SW 1271 (cell line): ENCODE results near the gene CTNNA2.

Source experiments
- DNase-seq, 2 experiments: peaks; one replicate each; lab custom pipeline; 2025; lab: John Stamatoyannopoulos, UW

Gene CTNNA2

DNA sequence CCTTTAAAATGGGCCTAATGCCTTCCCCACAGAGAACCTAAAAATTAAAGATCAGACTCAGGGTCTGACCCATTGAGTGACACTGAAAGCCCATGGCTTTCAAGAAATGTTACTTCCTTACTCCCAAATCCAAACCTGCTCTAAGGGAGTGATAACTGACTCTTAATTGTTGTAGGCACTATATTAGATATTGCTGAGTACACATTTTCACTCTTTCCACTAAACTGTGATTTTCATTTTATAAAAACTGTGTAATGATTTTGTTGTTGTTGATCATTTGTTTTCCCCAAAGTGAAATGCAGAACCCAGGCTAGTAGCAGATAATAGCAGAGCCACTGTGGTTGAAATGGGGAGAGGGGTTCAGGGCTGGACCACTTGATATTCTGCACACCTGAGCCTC, 704.6 kb downstream of the CTNNA2 start:
- no peak for DNase-seq

GRCh38 chr2:80222644-80223043, 709.8 kb downstream of the CTNNA2 start:
- DNase-seq: no peak

DNA sequence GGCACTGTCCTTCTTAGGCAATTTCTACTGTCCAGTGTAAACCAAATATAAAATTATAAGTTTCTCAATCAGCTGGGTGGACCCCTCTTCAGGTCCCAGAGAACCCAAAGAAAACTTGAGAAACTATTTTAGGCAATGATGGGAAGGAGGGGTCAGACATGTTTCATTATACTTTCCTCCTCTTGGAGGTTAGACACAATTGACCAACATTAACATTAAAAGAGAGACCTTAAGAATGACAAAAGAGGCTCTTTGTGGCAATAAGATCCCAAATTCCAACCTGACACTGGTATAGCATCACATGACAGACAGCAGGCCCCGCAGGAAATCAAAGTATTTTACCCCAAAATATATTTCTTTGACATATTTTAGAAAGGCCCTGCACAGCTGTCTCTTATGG, 718.6 kb downstream of the CTNNA2 start:
- no peak for DNase-seq

GRCh38 chr2:80233333-80233732, 720.5 kb downstream of the CTNNA2 start:
- no peak for DNase-seq

GRCh38 chr2:80238692-80239469, 726.0 kb downstream of the CTNNA2 start:
- peak in 1 of 2 experiments; percentile 33 for DNase-seq

GRCh38 chr2:80242355-80242910, 729.6 kb downstream of the CTNNA2 start:
- no peak for DNase-seq

DNA sequence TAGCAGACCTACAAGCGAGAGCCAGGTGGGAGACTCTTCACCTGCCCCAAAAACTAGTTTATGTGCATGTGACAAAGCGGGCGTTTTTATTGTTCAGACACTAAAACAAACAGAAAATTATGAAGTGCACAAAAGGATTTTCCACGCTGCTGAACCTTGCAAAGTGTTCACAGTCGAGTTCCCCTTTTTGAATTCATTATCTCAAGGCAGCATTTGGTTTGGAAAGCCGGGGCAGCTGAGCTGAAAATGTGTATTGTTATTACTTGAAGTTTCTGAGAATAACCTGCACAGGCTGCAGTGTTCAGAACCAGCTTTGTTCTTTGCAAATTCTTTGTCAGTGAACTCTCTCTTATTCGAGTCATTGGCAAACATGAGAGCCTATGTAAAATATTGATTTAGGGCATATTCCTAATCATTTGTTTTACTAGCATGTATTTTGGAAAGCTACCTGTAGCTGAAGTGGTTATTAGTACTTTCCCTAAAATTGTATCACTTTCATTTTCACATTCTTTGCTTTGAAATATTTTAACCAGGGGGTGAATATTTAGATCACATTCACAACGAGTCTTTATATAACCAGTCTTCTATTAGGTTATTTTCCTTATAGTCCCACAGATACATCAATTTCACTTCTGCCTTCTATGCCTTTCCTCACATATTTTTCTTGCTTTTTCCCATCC, 732.2 kb downstream of the CTNNA2 start:
- DNase-seq: no peak

GRCh38 chr2:80246534-80246933, 733.7 kb downstream of the CTNNA2 start:
- no peak for DNase-seq

DNA sequence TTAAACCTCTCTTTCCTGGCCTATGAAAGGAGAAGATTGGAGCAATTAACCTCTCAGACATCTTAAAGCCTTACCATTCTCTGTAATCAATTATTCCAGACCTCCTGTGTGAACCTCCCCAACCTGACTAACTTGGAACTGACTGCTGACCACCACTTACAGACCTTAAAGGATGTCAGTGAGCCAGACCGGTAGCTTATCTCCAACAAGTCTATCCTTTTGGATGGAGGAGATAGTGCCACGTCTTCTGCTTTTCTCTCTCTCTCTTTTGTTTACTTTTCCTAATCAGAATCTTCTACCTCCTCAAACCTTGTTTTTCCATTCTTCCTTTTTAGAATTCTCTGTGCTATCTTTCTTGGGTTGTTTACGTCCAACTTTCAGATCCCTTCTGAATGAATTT, 734.5 kb downstream of the CTNNA2 start:
- no peak for DNase-seq

DNA sequence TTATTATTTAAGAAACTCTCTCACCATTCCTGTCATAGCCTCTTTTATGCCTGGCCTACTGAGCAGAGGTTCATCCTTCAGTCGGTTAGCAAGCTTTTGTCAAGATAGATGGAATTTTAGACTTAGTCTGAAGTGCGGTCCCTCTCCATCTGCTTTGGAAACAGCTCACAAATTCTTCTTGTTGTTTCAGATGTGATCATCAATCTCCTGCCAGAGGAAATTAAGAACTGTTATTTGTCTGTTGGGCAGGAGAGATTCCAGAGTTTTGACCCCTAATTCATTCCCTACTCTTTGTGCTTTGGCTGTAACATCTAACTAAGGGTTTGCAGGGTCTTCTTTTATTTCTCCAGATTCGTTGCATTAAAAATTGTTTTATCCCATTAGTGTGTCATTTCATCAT, 735.3 kb downstream of the CTNNA2 start:
- DNase-seq: no peak

DNA sequence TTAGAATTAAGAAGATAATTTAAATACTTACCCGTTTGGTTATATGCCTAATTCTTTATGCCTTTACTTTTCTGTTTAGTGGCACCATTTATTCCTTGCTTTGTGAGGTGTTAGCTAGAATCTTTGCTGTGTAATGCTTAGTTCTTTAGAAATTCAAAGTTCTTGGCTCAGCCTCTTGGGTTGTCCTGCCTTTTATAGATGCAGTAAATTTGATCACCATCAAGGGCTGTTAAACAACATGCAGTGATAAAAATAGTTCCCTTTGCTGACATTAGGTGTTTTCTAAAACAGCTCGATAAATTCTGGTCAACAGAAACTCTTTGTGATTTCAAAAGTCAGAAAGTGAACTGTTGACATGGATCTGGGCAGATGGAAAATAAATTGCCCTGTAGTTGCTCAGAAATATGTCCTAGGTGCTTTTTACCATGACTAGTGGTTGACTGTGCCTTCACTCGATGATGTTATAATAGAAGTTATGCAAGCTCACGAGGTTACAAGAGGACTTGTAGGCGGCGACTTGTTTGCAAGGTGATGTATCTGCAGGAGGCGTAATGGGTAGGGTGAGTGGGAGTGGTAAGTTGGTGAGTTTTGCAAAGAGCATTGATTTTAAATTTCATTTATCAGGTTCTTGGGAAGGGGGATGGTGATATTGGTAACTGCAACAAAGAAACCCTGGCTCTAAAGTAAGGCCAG, 739.6 kb downstream of the CTNNA2 start:
- no peak for DNase-seq

DNA sequence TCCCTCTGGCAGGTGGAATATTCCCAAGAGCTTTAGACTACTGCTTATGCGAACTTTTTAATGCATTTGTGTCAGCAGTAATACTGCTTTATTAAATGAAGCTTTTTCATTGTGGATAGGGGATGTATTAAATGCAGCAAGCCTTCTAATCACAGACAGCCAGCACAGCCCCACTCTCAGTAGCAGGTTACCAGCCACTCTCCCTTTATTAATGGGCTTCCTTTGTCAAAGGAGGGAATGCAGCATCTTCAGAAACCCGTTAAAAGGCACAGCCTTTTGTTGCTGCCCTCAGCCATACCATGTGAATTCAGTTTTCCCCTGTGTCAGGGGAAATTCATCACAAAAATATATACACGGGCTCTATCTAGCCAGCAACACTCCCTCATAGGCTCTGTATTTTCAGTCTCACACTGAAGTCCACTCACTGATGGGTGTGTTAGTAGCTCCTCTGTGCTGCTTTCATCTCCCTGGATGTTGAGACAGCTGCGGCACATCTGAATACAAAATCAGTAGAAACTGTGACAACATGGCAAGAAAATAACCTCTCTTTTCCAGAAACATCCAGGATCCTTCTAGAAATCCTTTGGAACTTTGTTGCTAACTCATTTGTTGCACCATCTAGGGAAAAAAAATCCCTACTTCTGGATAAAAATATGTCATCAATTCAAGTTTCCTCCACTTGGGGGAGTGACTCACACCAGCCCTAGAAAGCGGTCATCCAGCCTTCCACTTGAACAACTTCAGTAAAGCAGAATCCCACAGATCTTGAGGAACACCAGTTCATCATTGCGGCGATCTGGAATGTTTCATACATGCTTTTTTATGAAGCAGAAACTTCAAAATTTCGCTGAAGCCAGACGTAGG, 743.3 kb downstream of the CTNNA2 start:
- peak in 1 of 2 experiments; percentile 8 for DNase-seq

DNA sequence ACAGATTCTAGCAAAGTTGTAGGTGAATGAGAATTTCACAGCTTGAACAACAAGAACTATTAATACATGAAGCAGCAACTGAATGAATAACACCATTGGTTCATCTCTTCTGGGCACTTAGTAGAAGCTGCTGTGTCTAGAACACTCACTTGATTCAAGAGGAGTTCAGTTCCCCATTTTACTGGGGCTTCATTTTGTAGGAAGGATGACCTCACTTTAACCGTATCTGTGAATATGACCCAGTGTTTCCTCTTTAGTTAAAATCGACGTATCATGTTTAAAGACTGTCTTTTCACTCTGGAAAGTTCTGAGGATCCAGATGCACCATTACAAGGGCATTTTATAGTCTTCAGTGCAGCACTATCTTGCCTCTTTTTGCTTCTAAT, 743.9 kb downstream of the CTNNA2 start:
- DNase-seq: no peak

DNA sequence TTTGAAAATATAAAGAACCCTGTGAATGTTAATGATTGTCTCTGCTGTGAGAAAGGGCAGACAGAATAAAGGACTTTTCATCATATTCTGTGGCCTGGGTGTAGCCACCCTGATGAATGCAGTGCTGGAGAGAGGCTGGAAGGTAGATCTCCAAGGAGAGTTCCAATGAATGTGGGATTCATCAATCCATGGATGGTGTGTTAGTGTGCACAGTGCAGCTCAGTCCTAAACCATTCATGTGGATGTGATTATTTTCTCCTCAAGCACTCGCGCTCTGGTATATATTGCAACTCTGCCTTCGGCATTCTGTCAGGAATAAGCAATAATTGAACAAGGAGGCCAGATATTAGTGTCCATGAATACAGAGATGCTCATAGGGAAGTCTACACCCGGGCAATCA, 744.6 kb downstream of the CTNNA2 start:
- no peak for DNase-seq

DNA sequence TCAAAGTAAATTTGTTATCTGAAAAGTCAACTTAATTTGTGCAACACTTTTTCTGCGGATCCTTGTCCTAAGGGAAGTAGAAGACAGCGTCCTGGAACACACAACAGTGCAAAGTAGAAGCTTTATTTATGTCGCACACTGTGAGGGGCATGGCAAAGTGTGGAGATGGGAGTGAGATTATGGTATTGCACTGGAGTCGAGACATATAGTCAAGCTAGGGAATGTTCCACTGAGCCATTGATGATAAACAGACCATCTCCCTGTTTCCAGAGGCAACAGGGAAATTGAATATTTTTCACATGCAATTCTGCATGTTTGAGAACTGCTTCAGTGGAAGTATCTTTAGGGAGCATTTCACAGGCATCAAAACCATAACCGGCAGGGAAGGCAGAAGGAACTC, 745.5 kb downstream of the CTNNA2 start:
- DNase-seq: no peak

- DNase-seq: no peak
Measured at GRCh38 chr2:80258793-80259192, 745.9 kb downstream of the CTNNA2 start.

DNA sequence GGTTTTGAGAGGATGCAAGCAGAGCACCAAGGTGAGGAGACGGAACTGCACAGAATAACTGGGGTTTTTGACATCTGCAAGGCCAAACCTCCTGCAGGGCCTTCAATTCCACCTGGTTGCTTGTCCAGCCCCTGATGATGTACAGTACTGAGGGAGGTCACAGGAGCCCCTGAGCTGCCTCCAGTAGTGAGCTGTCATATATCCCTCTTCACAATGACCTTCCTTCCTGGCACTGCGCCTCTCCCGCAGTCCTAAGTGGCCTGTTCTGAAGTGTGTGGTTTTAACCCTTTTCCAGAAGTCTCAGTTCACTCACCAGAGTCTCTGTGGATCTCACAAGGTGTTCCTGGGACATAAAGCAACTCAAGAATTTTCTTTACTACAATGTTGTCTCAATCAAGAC, 746.4 kb downstream of the CTNNA2 start:
- no peak for DNase-seq

GRCh38 chr2:80266231-80266630, 753.4 kb downstream of the CTNNA2 start:
- DNase-seq: no peak

DNA sequence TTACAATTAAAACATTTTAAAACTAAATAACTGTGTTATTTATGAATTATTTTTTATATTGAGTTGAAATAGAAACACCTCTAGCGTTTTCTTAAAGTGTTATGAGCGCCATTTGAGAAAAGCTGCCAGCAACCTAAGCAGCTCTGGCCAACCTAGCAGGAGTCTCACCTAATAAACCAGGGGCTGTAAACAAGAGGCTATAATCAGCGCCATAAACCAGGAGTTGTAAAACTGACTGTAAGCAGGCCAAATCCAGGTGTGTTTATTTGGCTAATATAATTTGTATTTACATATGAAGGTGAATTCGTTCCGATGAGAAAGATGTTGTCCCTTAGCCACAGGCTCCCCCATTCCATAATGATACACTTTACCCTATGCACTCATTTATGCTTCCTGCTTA, 757.0 kb downstream of the CTNNA2 start:
- DNase-seq: no peak

DNA sequence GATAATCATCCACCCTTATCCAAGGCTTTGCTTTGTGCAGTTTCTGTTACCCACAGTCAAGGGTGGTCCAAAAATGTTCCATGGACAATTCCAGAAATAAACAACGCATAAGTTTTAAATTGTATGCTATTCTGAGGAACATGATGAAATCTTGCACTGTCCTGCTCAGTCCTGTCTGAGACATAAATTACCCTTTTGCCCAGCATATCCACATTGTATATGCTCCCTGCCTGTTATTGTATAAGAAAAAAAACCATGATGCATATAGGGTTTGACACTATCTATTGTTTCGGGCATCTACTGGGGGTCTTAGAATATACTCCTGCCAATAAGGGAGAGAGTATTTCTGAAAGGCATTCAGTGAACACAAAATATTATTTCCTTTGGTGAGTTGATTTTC, 767.7 kb downstream of the CTNNA2 start:
- no peak for DNase-seq

DNA sequence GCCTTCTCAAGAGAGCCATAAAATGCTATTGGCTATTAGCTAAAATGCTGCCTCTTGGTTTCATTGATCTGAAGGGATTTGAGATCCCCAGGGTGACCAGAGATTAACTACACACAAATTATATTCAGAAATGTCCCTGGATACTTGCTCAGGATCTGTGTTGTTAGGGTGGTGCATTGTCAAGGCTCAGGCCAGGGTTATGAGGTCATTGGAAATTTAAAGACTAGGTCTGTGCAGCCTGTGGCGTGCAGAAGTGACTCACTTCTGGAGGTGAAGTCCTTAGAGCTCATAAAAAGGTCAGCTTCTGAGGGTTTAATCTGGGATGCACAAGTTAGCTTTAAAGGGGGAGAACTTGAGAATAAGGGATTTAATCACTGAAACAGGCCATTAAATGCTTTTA, 768.2 kb downstream of the CTNNA2 start:
- DNase-seq: no peak

DNA sequence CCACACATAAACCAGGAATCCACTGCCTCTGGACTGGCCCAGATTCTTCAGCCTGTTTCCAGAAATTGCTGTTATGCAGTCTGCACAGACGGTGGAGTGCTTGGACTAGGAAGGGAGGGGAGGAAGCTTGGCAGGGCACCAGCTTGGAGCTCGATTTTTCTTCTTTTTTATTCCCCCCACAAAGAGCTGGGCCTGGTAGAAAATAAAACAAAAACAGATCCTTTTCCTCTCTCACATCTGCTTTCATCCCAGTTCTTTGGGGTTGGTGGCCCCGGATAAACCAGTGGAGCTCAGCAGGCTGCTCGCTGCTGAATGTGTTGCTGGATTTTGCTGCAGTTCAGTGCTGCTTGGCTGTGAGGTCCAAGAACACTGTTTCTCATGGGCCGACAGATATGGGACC, 775.7 kb downstream of the CTNNA2 start:
- DNase-seq: no peak
